IPS-11a (cell line): ENCODE data around the gene PLEKHN1.
"Not testable (repeated sequence)": the region's sequence is repeated elsewhere in the genome, so short reads cannot be mapped to it uniquely, and the experiment has no call there.

Experiments used
- H3K4me3 ChIP-seq: one replicate; pipeline ENCODE4 v1.5.1; 2013; ENCODE audit warnings: low read depth, low read length, control low read depth

Gene PLEKHN1

DNA sequence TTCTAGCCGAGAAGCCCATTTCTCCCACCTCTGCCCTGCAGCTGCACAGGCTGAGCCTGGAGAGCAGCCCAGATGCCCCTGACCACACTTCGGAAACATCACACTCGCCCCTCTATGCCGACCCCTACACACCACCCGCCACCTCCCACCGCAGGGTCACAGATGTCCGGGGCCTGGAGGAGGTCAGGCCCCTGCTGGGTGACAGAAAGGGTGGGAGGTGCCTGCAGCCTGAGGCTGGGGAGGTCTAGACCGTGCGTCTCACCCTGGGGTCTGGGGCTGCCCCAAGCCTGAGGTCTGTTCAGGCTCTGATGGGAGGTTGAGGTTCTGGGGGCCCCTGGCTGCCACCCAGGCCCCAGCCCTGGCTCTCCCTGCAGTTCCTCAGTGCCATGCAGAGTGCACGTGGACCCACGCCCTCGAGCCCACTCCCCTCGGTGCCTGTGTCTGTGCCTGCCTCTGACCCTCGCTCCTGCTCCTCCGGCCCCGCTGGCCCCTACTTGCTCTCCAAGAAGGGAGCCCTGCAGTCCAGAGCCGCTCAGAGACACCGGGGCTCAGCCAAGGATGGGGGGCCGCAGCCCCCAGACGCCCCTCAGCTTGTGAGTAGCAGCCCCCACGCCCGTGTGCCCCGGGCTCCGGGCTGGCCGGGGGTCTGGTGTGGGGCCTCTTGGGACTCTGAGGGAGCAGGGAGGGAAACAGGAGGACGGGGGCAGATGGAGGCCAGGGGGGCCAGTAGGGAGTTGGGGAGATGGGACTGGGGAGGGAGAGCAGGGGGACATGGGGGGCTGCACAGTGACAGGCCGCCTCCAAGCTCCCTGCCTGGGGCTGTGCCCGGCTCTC lies 7.4 kb downstream of the PLEKHN1 start:
- no peak overlapping the region for H3K4me3 ChIP-seq

DNA sequence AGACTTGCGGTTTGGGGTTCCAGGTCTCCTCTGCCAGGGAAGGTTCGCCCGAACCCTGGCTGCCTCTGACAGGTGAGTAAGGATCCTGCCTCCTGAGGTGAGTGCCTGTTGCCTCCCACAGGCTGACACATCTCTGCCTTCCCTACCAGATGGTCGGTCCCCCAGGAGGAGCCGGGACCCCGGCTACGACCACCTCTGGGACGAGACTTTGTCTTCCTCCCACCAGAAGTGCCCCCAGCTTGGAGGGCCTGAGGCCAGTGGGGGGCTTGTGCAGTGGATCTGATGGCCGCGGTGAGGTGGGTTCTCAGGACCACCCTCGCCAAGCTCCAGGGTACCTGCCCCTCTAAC lies 8.0 kb downstream of the PLEKHN1 start:
- no peak overlapping the region for H3K4me3 ChIP-seq

DNA sequence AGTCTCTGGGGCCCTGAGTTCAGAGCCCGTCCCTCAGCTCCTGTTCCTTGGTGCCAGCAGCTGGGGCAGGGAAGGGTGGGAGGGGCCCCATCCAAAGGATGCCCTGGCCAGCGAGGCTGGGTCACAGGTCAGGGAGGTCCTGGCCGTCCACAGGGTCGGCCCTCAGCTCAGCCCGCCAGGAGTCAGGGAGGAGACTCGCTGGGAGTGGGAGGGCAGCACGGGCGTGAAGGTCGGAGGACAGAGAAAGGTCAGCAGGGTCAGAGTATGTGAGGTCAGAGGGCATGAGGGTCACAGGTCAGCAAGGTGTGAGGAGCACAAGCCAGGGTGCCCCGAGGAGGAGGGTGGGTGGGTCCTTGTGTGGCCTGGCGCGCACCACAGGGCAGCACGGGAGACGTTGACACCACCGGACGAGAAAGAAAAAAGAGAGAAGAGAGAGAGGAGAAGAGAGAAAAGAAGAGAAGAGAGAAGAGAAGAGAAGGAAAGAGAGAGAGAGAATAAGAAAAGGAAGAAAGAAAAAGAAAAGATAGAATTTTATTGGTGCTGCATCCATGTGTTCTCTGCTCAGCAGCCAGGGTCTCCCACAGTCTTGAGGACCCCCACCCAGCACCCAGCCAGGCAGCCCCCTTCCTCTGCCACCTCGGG lies 8.5 kb downstream of the PLEKHN1 start:
- no peak overlapping the region for H3K4me3 ChIP-seq

DNA sequence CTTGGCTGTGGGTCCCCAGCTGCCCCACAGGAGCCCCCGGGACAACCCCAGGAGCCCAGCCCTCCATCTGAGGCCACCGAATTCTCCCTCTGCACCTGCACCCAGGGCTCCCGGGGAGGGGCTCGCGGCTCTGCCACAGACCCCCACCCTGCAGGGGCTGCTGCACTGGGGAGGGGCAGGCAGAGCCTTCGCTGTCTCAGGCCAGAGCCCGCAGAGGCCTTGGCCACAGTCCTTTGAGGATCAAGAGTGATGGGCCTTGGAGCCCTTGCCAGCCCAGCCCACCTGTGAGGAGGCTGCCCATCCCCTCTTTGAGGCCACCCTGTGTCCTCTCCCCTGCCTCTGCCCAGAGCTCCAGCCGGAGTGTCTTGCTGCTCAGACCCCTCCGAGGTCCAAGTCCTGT lies 9.1 kb downstream of the PLEKHN1 start:
- no peak overlapping the region for H3K4me3 ChIP-seq

DNA sequence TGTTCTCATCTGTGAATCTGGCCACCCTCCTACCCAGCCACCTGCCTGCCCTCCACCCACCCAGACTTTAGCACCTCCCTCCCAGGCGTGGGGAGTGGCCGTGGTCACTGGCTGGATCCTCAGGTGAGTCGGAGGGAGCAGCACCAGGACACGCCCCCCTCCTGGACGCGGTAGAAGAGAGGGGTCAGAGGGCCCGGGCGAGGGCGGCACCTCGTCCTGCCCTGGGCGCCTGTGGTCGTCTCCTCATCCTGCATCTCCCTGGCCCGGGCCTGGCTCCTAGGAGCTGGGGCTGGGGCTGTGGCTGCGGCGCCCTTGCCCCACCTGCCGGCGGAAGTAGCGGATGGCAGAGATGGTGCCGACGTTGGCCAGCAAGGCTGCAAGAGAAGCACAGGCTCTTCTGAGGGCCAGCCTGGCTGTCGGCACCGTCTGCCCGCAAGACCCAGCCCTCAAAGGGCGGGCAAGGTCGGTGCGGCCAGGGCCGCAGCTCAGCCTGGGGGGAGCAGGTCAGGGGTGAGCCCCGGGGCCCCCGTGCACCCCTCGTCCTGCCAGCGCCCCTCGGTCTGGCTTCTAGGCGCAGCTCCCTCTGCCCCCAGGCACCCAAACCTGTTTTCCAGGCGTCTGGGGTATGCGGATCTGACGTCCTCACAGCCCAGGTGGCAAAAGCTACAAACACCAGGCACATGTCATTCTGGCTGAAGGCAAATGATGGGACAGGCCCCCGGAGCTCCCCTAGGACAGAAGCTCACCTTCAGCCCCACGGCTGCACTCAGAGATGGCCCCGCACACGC lies 9.8 kb downstream of the PLEKHN1 start:
- no peak overlapping the region for H3K4me3 ChIP-seq

DNA sequence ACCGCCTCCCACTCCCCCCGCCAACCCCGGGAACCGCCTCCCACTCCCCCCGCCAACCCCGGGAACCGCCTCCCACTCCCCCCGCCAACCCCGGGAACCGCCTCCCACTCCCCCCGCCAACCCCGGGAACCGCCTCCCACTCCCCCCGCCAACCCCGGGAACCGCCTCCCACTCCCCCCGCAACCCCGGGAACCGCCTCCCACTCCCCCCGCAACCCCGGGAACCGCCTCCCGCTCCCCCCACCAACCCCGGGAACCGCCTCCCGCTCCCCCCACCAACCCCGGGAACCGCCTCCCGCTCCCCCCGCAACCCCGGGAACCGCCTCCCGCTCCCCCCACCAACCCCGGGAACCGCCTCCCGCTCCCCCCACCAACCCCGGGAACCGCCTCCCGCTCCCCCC lies 10.5 kb downstream of the PLEKHN1 start:
- not testable (repeated sequence) for H3K4me3 ChIP-seq

DNA sequence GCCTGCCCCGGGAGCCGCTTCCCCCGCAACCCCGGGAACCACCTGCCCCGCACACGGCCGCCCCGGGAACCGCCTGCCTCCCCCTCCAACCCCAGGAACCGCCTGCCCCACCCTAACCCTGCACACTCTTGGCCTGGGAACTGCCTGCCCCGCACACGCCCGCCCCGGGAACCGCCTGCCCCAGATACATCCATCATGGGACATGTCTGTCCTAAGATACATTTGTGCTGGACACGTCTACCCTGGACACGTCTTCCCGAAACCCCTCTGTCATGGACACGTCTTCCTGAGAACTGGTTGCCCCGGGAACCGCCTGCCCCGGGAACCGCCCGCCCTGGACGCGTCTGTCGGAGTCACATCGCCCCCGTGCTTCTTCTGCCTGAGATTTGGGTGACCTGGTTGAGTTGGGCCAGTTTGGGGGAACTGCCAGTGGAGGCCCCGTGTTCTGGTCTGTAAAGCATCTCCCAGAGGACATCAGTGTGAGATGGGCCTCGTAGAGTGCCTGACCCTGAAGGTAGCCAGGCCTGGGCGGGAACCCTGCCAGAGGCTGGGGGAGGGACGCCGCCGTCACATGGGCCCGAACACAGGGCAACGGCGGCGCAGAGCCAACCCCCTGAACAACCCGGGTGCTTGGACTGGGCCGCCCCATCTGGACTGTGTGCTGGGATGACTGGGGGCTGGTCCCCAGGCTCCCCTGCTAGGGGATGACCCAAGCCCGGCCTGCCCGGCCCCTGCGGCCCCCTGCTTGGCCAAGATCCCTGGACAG lies 12.0 kb downstream of the PLEKHN1 start:
- no peak overlapping the region for H3K4me3 ChIP-seq

DNA sequence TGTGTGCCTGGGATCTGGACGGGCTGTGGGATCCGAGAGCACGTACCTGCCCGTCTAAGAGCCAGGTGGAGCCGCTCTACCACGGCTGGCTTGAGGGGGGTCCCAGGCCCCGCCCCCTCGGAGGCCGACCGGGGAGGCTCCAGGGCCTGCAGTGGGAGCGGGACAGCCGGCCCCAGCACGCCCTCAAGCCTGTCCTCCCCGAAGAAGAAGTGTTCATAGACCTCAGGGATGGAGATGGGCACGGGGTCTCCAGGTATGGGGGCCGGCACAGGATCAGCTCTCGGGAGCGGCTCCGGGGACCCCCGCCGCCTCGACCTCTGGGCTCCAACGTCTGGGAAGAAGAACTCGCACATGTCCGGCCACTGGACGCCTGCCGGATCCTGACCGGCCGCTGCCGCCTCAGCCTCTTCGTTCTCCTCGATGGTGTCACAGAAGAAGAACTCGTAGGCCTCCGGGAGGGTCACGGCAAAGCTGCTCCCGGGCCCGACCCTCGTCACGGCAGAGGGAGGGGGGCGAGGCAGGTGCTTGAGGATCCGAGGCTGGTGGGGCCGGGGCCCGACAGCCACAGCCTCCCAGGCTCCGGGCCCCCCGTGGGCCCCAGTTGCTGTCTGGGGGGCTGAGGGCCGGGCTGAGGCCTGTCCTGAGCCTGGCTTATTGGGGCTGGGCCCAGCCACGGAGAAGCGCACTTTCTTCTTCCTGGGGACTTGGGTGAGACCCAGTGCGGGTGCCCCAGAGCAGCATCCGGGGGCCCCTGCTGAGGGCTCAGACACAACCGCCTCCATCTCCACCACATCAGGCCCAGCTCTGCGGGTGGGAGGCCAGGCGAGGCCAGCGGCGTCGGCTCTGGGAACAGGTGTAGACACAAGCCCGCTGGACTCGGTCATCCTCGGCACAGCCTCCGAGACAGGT lies 12.8 kb downstream of the PLEKHN1 start:
- H3K4me3 ChIP-seq: no peak overlapping the region

DNA sequence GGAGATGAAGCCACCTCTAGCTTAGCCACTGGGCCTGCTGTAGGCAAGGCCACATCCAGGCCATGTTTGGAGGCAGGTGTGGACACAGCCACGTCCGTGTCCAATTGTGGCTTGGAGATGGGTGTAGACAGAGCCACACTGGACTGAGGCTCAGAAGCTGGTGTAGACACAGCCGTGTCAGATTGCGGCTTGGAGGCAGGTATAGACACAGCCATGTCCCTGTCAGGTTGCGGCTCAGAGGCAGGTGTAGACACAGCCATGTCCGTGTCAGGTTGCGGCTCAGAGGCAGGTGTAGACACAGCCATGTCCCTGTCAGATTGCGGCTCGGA lies 13.4 kb downstream of the PLEKHN1 start:
- no peak overlapping the region for H3K4me3 ChIP-seq

DNA sequence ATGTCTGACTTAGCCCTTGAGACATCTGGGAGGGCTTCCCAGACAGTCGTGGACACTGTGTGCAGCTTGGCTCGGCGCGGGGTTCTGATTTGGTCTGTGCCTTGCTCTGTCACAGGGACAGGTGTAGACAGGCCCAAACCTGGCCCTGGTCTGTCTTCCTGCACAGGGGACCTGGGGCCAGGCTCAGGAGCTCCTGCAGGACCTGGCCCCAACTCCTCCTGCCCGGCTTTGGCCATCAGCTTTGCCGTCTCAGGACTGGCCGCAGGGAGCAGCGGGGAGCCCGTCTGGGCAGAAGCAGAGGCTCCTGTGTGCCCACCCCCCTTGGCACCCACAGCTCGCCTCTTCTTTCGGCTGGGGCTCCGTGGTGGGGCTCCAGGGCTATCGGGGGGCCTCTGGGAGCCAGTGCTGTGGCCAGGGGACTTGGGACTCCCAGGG lies 13.9 kb downstream of the PLEKHN1 start:
- no peak overlapping the region for H3K4me3 ChIP-seq

DNA sequence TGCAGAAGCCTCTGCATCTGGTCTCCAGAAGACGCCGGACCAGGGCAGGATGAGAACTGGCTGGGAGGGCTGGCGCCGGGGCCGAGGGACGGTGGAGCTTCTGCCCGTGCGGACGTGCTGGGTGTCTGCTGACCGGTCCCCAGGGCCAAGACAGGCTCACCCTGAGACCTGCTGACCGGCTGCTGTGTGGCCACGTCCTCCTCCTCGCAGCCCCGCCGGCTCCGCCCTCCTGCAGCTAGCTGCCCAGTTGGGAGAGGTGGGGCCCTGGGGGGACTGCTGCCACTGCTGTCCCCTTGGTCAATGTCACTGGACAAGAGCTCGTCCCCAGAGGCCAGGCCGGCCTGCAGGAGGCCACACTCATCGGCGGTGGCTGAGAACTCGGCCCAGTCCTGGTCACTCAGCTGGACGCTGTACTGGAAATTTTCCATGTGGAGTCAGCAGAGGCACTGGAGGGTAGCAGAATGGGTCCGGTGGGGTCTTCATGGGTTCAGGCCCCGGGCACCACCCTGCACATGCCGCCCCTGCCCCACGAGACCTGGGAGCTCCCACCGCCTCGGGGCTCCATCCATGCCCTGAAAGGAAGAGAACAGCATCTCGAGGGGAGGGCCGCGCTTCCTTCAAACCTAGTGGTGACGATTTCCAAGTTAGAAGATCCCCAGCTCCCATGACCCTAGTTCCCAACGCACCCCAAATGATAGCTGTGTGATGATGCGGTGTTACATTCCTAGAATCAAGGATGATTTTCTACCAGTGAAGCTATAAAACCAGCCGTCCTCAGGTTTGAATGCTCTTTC lies 14.5 kb downstream of the PLEKHN1 start:
- no peak overlapping the region for H3K4me3 ChIP-seq

DNA sequence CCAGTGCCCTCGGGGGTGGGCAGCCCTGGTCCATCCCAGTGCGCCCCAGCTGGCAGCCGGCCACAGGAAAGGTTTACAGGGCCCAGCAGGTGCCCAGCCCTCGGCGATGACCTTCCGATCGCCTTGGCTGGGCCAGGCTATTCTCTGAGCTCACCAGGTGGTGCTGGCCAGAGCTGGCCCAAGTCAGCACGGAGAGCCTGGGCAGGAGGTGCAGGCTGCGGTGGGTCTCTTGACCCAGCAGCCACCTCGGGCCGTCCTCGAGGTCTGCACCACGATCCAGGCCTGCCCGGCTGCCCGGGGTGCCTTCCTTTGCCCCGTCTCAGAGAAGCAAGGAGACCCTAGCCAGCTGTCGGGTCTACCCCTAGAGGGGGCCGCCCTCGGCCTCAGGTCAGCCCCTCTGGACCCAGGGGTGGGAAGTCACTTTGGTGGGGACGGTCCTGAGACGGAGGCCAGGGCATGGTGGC lies 15.2 kb downstream of the PLEKHN1 start:
- H3K4me3 ChIP-seq: no peak overlapping the region

DNA sequence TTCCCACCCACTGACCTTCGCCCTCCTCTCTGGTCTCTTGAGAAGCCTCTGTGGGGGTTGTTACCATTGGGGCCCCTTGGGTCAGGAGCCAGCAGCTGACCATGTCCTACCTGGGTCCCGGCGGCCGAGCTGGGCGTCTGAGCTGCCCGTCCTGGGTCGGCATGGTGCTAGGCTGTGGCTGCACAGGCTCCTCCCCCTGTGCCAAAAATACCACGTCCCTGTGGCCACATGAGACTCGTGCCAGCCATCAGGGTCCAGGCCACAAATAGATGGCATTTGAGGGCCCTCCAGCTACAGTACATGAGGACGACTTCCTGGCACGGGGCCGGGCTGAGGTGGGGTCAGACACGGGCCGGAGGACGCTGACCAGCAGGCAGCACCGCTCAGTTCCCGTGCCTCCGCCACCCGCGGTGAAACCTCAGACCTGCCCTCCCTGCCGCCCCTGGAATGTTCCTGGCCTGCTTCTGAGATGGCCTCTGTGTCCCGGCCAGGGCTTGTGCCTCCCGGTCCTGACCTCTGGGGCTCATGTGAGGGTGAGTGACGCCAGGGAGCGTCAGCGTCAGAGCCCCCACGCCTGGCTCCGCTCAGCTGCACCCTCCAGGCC lies 15.8 kb downstream of the PLEKHN1 start, which contains the start of gene PERM1:
Gene PERM1, minus strand, starts transcription at position 139 of the 604 bp plus-strand sequence. CDS start 1,064 bp downstream, outside the sequence.
- H3K4me3 ChIP-seq: no peak within 1 kb of the TSS

DNA sequence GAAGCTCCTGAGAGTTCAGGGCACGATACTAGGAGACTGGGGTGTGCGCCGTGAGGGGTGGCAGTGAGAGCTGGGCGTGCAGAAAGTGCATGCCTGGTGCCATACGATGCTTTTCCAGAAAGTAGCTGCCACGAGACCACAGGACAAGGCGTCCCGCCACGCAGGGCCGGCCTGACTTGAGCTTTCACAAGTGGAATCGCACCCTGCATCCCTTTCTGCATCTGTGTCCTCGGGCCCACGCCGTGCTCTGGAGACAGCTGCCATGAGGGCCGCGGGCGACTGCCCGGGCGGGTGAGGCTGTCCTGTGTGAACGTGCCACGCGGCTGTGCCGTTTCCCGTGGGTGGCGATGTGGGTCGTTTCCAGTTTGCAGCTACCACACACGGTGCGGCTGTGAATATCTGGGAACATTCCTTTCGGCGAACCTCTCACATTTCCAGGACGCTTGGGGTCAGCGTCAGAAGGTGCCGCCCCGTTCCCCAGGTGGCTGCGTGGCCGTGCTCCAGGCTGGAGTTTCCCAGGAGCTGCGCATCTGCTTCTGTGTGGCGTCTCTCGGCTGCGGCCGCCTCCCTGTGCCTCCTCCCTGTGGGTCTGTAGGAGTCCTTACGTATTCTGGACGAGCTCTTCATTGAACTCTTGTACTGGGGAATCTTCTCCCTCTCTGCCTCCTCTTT lies 16.6 kb downstream of the PLEKHN1 start:
- H3K4me3 ChIP-seq: no peak overlapping the region

DNA sequence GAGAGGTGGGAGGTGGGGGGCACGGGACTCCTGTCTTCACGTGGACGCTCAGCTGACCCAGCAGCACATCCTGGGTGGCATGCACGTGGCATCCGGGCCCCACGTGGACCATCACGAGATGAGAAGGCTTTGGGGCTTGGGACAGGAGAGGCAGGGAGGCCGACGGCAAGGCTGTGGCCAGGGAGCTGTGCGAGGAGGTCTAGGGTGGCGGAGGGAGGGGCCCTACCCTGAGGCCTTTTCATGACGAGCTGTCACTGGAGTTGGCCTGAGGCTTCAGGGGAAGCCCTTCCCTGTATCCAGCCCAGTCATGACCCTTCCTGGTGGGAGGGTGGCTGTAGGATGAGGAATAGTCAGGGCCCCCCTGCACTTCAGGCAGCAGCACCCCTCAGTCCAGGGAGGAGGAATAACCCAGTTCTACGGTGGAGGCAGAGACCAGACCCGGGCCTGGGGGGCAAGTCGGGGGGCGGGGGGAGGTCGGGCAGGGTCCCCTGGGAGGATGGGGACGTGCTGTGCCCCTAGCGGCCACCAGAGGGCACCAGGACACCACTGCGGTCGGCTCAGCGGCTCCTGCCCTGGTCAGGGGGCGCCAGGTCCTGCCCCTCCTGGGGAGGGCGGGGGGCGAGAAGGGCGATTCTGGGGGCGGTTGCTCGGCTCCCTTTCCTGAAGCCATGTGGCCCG lies 17.7 kb downstream of the PLEKHN1 start:
- H3K4me3 ChIP-seq: no peak overlapping the region

DNA sequence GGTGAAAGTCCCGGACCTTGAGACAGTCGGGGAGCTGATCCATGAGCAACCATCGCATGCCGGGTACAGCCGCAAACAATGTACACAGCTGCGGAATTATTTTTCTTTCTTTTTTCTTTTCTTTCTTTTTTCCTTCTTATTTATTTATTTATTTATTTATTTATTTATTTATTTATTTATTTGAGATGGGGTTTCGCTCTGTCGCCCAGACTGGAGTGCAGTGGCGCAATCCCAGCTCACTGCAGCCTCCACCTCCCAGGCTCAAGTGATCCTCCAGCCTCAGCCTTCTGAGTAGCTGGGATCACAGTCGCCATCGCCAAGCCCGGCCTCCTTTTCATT lies 18.2 kb downstream of the PLEKHN1 start:
- H3K4me3 ChIP-seq: no peak overlapping the region

DNA sequence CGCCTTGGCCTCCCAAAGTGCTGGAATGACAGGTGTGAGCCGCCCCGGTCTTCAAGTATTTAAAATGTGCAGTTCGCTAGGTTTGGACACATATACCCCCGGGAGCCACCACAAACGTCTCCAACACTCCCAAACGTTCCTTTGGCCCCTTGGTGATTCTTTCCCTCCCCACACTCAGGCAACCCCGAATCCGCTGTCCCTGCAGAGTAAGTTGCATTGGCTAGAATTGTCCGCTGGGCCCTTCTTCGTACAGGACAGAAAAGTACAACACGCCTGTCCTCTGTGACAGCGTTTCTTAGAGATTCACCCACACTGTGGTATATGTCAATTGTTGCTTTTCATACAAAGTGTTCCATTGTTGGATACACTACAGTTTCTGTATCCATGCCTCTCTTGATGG lies 18.8 kb downstream of the PLEKHN1 start:
- H3K4me3 ChIP-seq: no peak overlapping the region

DNA sequence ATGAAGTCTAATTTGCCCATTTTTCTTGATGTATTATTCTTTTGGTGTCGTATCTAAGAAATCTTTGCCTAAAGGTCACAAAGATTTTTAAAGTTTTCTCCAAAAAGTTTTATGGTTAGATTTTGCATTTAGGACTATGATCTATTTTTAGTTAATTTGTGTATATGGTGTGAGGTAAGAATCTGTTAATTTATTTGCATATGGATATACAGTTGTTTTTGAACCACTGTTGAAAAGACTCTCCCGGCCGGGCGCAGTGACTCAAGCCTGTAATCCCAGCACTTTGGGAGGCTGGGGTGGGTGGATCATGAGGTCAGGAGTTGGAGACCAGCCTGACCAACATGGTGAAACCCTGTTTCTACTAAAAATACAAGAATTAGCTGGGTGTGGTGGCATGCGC lies 21.8 kb downstream of the PLEKHN1 start:
- H3K4me3 ChIP-seq: not testable (repeated sequence)
